ENCODE data around the gene CLRN3.

CLRN3 gene

DNA sequence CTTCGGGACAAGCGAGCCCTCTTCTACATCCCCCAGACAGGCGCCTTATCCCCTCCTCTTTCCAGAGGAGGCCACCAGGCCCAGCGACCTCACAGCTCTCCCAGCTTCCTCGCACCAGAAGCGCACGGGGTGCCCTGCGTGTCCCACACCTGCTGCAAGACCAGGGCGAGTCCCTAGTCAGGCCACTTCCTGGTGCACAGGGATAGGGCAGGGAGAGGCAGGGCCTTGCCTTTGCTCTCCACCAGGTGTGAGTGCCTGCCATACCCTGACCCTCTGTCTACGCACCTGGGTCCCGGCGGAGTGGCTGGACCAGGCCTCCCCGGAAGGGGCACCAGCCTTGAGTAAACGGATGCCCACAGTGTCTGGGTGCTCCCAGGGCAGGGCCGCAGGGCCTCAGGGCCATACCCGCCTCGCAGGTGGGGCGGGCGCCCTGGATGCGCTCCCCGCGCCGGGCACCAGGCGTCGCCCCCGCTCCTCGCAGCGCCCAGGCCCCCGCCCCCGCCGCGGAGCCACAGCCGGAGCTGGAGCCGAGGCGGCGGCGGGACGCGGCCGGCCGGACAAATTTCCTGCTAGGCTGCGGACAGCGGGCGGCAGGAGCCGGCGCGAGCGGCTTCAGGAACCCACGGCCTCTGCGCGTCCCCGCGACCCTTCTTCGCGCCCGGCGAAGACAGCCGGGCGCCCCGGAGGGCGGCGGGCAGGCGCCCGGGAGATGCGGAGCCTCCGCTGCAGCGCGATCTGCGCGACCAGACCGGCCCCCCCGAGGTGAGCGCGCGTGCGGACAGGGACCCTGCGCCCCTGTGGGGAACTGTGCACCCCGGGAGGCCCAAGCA is 14.0 kb upstream of the CLRN3 start, which contains the start of gene PTPRE:
Gene PTPRE (plus strand): TSS at position 556 of the 830 bp plus-strand sequence. CDS start 133,779 bp downstream, outside the sequence.
- Histone ChIP-seq H3K14ac (ENCODE audit: low read length) (no peak within 1 kb of the TSS), H2BK12ac (ENCODE audit: low read length) (no peak within 1 kb of the TSS), H4K91ac (ENCODE audit: low read depth, low read length, poor library complexity) (no peak within 1 kb of the TSS), H3K4me3 (ENCODE audit: low read length in 2 of 2) (peak within 1 kb of the TSS; percentile 26 to 81), H3K4me2 (ENCODE audit: insufficient read depth, low read length, poor library complexity, severe bottlenecking) (peak within 1 kb of the TSS; percentile 92), H3K23ac (ENCODE audit: low read depth, low read length, poor library complexity) (peak within 1 kb of the TSS; percentile 37), H3K27me3 (ENCODE audit: control insufficient read depth in 3 of 3, insufficient read depth in 3 of 3, low read depth in 1 of 3, low read length in 3 of 3) (peaks cover 5 to 52% (median 21%) of the 10 kb centered on the region in 3 experiments), H2BK120ac (ENCODE audit: low read depth, low read length) (peak within 1 kb of the TSS; percentile 38), H2BK15ac (ENCODE audit: low read length) (peak within 1 kb of the TSS; percentile 34), H2AFZ (ENCODE audit: low read length) (peak within 1 kb of the TSS; percentile 91), H3K4ac (ENCODE audit: low read length) (no peak within 1 kb of the TSS), H3K9me3 (replicated peaks in 1 of 2; ENCODE audit: control insufficient read depth in 2 of 2, insufficient read depth in 1 of 2, low read depth in 1 of 2, low read length in 2 of 2) (no peaks in the 10 kb centered on the region), H3K36me3 (replicated peaks in 1 of 2; ENCODE audit: control insufficient read depth in 2 of 2, insufficient read depth in 2 of 2, low read length in 2 of 2) (no peaks in the 10 kb centered on the region), H3K18ac (ENCODE audit: low read length) (peak within 1 kb of the TSS; percentile 83), H3K79me1 (ENCODE audit: low read depth, low read length) (no peaks in the 10 kb centered on the region), H3K27ac (replicated peaks; ENCODE audit: low read length) (no peak within 1 kb of the TSS), H3K4me1 (ENCODE audit: control insufficient read depth in 2 of 2, insufficient read depth in 1 of 2, low read depth in 1 of 2, low read length in 2 of 2) (peaks cover 2 to 3% of the 10 kb centered on the region in 2 donors), H3K9ac (ENCODE audit: low read depth, low read length, poor library complexity) (peak within 1 kb of the TSS; percentile 78), H2AK5ac (ENCODE audit: low read depth, low read length) (peak within 1 kb of the TSS; percentile 53), H2BK5ac (ENCODE audit: low read length) (no peak within 1 kb of the TSS), H4K8ac (ENCODE audit: low read depth, low read length) (no peak within 1 kb of the TSS)
- peak; percentile 65 for DNase-seq (ENCODE audit: low spot score)
- WGBS, 2 donors (ENCODE audit: extremely low coverage in 2 of 2, insufficient read length in 2 of 2, insufficient replicate concordance in 1 of 2), result no CpG with 5 or more reads among the region's 78 CpGs

DNA sequence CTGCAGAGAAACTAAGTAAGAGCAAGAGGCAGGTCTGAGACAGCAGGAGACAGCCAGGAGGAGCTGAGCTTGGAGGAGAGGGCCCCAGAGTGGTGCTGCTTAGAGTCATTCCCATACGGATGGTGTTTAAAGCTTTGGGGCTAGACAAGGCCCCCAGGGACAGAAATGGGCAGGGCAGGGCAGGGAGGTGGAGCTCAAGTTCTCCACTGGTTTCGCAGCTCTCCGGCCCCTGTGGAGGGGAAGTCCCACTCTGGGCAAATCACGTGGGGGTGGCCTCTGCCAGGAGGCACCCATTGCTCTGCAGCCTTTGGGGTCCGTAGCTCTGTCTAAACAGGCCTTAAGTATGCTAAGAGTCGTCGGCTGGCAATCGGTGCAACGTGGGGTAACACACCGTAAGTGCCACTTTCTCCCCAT is 13.1 kb upstream of the CLRN3 start:
- Histone ChIP-seq H3K4ac (ENCODE audit: low read length) (no peak overlapping the region), H2AFZ (ENCODE audit: low read length) (no peak overlapping the region), H2BK15ac (ENCODE audit: low read length) (no peak overlapping the region), H3K27me3 (ENCODE audit: control insufficient read depth in 3 of 3, insufficient read depth in 3 of 3, low read depth in 1 of 3, low read length in 3 of 3) (peaks cover 5 to 52% (median 21%) of the 10 kb centered on the region in 3 experiments), H2BK120ac (ENCODE audit: low read depth, low read length) (no peak overlapping the region), H3K9ac (ENCODE audit: low read depth, low read length, poor library complexity) (no peak overlapping the region), H3K23ac (ENCODE audit: low read depth, low read length, poor library complexity) (no peak overlapping the region), H3K4me3 (ENCODE audit: low read length in 2 of 2) (no peak overlapping the region), H3K4me2 (ENCODE audit: insufficient read depth, low read length, poor library complexity, severe bottlenecking) (no peak overlapping the region), H2AK5ac (ENCODE audit: low read depth, low read length) (no peak overlapping the region), H3K4me1 (ENCODE audit: control insufficient read depth in 2 of 2, insufficient read depth in 1 of 2, low read depth in 1 of 2, low read length in 2 of 2) (peaks cover 2 to 3% of the 10 kb centered on the region in 2 donors), H4K91ac (ENCODE audit: low read depth, low read length, poor library complexity) (no peak overlapping the region), H3K14ac (ENCODE audit: low read length) (no peak overlapping the region), H3K27ac (replicated peaks; ENCODE audit: low read length) (no peak overlapping the region), H3K79me1 (ENCODE audit: low read depth, low read length) (no peaks in the 10 kb centered on the region), H3K18ac (ENCODE audit: low read length) (no peak overlapping the region), H3K9me3 (replicated peaks in 1 of 2; ENCODE audit: control insufficient read depth in 2 of 2, insufficient read depth in 1 of 2, low read depth in 1 of 2, low read length in 2 of 2) (no peaks in the 10 kb centered on the region), H2BK5ac (ENCODE audit: low read length) (peak overlapping the region; percentile 10), H2BK12ac (ENCODE audit: low read length) (no peak overlapping the region), H3K36me3 (replicated peaks in 1 of 2; ENCODE audit: control insufficient read depth in 2 of 2, insufficient read depth in 2 of 2, low read length in 2 of 2) (no peaks in the 10 kb centered on the region), H4K8ac (ENCODE audit: low read depth, low read length) (no peak overlapping the region)
- no CpG with 5 or more reads among the region's 10 CpGs for WGBS, 2 donors (ENCODE audit: extremely low coverage in 2 of 2, insufficient read length in 2 of 2, insufficient replicate concordance in 1 of 2)
- no peak for DNase-seq (ENCODE audit: low spot score)

DNA sequence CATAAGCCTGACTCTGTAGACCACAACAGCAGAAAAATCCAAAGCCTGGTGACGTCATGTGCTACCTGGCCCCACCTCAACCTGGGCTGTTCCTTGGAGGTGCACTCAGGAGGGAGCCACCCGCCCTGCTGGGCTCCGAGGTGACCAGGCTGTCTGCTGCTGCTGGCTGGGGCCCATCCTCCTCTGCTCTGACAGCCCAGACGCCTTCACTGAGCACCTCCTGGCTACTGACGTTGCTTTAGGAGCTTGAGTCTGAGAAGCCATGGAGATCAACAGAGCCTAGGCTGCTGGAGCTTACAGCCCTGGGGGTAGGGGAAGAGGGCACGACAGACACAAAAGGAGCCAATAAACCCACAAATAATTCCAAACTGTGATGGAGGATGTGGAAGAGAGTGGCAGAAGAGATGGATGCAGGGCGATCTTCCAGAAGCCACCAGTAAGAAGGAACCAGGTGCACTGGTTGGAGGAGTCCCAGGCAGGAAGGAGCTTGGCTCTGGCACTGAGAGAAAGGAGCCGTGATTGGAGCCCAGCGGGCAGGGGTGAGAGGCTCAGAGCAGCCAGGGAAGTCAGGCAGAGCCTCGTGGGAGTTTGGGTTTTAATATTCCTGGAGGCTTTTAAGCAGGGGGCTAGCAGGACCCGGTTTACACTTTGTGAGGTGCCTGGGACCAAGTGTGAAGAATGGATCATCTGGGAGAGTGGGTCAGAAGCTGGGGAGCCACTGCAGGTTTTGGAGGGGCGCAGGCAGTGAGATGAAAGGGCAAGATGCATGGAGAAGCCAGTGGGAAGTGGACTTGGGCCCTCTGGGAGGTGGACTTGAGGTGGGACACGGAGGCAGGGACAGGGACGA is 12.5 kb upstream of the CLRN3 start:
- Histone ChIP-seq H2AK5ac (ENCODE audit: low read depth, low read length) (no peak overlapping the region), H2BK12ac (ENCODE audit: low read length) (no peak overlapping the region), H3K4ac (ENCODE audit: low read length) (no peak overlapping the region), H3K18ac (ENCODE audit: low read length) (no peak overlapping the region), H3K9me3 (replicated peaks in 1 of 2; ENCODE audit: control insufficient read depth in 2 of 2, insufficient read depth in 1 of 2, low read depth in 1 of 2, low read length in 2 of 2) (no peaks in the 10 kb centered on the region), H4K91ac (ENCODE audit: low read depth, low read length, poor library complexity) (no peak overlapping the region), H2BK15ac (ENCODE audit: low read length) (no peak overlapping the region), H3K14ac (ENCODE audit: low read length) (no peak overlapping the region), H3K4me3 (ENCODE audit: low read length in 2 of 2) (no peak overlapping the region), H2BK120ac (ENCODE audit: low read depth, low read length) (no peak overlapping the region), H2BK5ac (ENCODE audit: low read length) (peak overlapping the region; percentile 10), H3K79me1 (ENCODE audit: low read depth, low read length) (no peaks in the 10 kb centered on the region), H3K27me3 (ENCODE audit: control insufficient read depth in 3 of 3, insufficient read depth in 3 of 3, low read depth in 1 of 3, low read length in 3 of 3) (peaks cover 5 to 52% (median 21%) of the 10 kb centered on the region in 3 experiments), H3K27ac (replicated peaks; ENCODE audit: low read length) (no peak overlapping the region), H3K36me3 (replicated peaks in 1 of 2; ENCODE audit: control insufficient read depth in 2 of 2, insufficient read depth in 2 of 2, low read length in 2 of 2) (no peaks in the 10 kb centered on the region), H3K9ac (ENCODE audit: low read depth, low read length, poor library complexity) (no peak overlapping the region), H2AFZ (ENCODE audit: low read length) (no peak overlapping the region), H3K23ac (ENCODE audit: low read depth, low read length, poor library complexity) (no peak overlapping the region), H3K4me1 (ENCODE audit: control insufficient read depth in 2 of 2, insufficient read depth in 1 of 2, low read depth in 1 of 2, low read length in 2 of 2) (peaks cover 2 to 3% of the 10 kb centered on the region in 2 donors), H4K8ac (ENCODE audit: low read depth, low read length) (no peak overlapping the region), H3K4me2 (ENCODE audit: insufficient read depth, low read length, poor library complexity, severe bottlenecking) (no peak overlapping the region)
- DNase-seq (ENCODE audit: low spot score), result no peak
- WGBS, 2 donors (ENCODE audit: extremely low coverage in 2 of 2, insufficient read length in 2 of 2, insufficient replicate concordance in 1 of 2), result no CpG with 5 or more reads among the region's 14 CpGs
